GM23338 (cell line): Measurements from ENCODE around the gene TBK1. TPM values are rescaled to one million over a fixed set of nuclear protein-coding genes. Genes with fewer than 3 reads are reported as not detected.

ENCODE experiments used
- ATAC-seq: fragments of 200-7000 bp; cut with Tn5 transposase; 3 replicates; pipeline ENCODE4 v1.9.1; 2020
- DNase-seq: peaks from one replicate; pipeline ENCODE4 v3.0.0-alpha.2; 2015; ENCODE audit warnings: low spot score
- H2AFZ ChIP-seq: fragments of 200-600 bp; sonication (generic); 2 replicates; pipeline ENCODE4 v1.8.0; 2016; ENCODE audit warnings: antibody characterized with exemption, mild to moderate bottlenecking, moderate library complexity
- H3F3A ChIP-seq: fragments of 200-600 bp; sonication (generic); replicated peaks from 2 replicates; pipeline ENCODE4 v1.8.0; 2017; ENCODE audit warnings: antibody characterized with exemption, mixed run types, low read depth
- H3K27ac ChIP-seq: fragments of 200-600 bp; sonication (generic); 2 replicates; pipeline ENCODE4 v1.6.1; 2016; ENCODE audit warnings: low read depth
- H3K27me3 ChIP-seq: fragments of 200-600 bp; sonication (generic); 2 replicates; pipeline ENCODE4 v1.8.0; 2016; ENCODE audit warnings: mild to moderate bottlenecking, mixed run types, moderate library complexity; ENCODE audit not compliant: insufficient read depth
- H3K36me3 ChIP-seq: fragments of 200-600 bp; sonication (generic); 2 replicates; pipeline ENCODE4 v1.8.0; 2016; ENCODE audit warnings: mild to moderate bottlenecking; ENCODE audit not compliant: insufficient read depth
- H3K4me1 ChIP-seq: fragments of 200-600 bp; sonication (generic); 2 replicates; pipeline ENCODE4 v1.8.0; 2016; ENCODE audit warnings: mild to moderate bottlenecking, moderate library complexity; ENCODE audit not compliant: insufficient read depth
- H3K4me2 ChIP-seq: fragments of 200-600 bp; sonication (generic); 2 replicates; pipeline ENCODE4 v1.7.1; 2017; ENCODE audit warnings: mixed run types
- H3K4me3 ChIP-seq: fragments of 200-600 bp; sonication (generic); 2 replicates; pipeline ENCODE4 v1.6.1; 2016; ENCODE audit warnings: mixed run types
- H3K79me2 ChIP-seq: fragments of 200-600 bp; sonication (generic); replicated peaks from 2 replicates; pipeline ENCODE4 v1.8.0; 2017; ENCODE audit warnings: mild to moderate bottlenecking; ENCODE audit not compliant: insufficient read depth
- H3K9me2 ChIP-seq: fragments of 200-600 bp; sonication (generic); 2 replicates; pipeline ENCODE4 v1.8.0; 2017; ENCODE audit not compliant: insufficient read depth
- H4K20me1 ChIP-seq: fragments of 200-600 bp; sonication (generic); replicated peaks from 2 replicates; pipeline ENCODE4 v1.8.0; 2017; ENCODE audit warnings: mild to moderate bottlenecking; ENCODE audit not compliant: insufficient read depth
- H3K27ac Mint-ChIP-seq: 2 replicates; pipeline ENCODE4 v1.8.0; 2020; ENCODE audit warnings: inconsistent platforms, mild to moderate bottlenecking, moderate library complexity, mixed read lengths
- H3K27me3 Mint-ChIP-seq: 3 replicates; pipeline ENCODE4 v1.8.0; 2022; ENCODE audit warnings: low read depth, mild to moderate bottlenecking, moderate library complexity, mixed read lengths, inconsistent platforms; ENCODE audit not compliant: insufficient read depth, poor library complexity
- H3K36me3 Mint-ChIP-seq: 3 replicates; pipeline ENCODE4 v1.8.0; 2021; ENCODE audit warnings: low read depth, mild to moderate bottlenecking, inconsistent platforms, moderate library complexity, mixed read lengths
- H3K4me1 Mint-ChIP-seq: 3 replicates; pipeline ENCODE4 v1.8.0; 2020; ENCODE audit warnings: mild to moderate bottlenecking, inconsistent platforms, mixed read lengths
- H3K4me3 Mint-ChIP-seq: 3 replicates; pipeline ENCODE4 v1.8.0; 2021; ENCODE audit warnings: moderate library complexity, mild to moderate bottlenecking, inconsistent platforms, mixed read lengths
- H3K9me3 Mint-ChIP-seq: 3 replicates; pipeline ENCODE4 v1.8.0; 2020; ENCODE audit warnings: moderate library complexity, mild to moderate bottlenecking, inconsistent platforms, mixed read lengths
- CREB1 ChIP-seq: fragments of 250-450 bp; sonication (Bioruptor Pico); IDR thresholded peaks from 2 replicates; pipeline ENCODE4 v1.5.0; 2020; ENCODE audit warnings: low read depth, mild to moderate bottlenecking, moderate library complexity
- EZH2 ChIP-seq: fragments of 200-600 bp; sonication (generic); IDR thresholded peaks from one replicate; pipeline ENCODE4 v1.8.0; 2017; ENCODE audit warnings: antibody characterized with exemption, mild to moderate bottlenecking, low read depth; ENCODE audit not compliant: unreplicated experiment
- EZH2phosphoT487 ChIP-seq: fragments of 200-600 bp; sonication (generic); IDR thresholded peaks from one replicate; pipeline ENCODE4 v1.8.1; 2018; ENCODE audit warnings: antibody characterized with exemption; ENCODE audit not compliant: unreplicated experiment
- JUNB ChIP-seq: IDR thresholded peaks from one replicate; pipeline ENCODE4 v1.6.1; 2016; ENCODE audit warnings: antibody characterized with exemption; ENCODE audit not compliant: unreplicated experiment
- NANOG ChIP-seq: IDR thresholded peaks from 2 replicates; pipeline ENCODE4 v1.6.1; 2016; ENCODE audit warnings: antibody characterized with exemption, borderline replicate concordance
- POLR2AphosphoS5 ChIP-seq: IDR thresholded peaks from 2 replicates; pipeline ENCODE4 v1.6.1; 2016; ENCODE audit warnings: antibody characterized with exemption, low read depth
- STAT1 ChIP-seq: IDR thresholded peaks from one replicate; pipeline ENCODE4 v1.6.1; 2016; ENCODE audit warnings: antibody characterized with exemption; ENCODE audit not compliant: unreplicated experiment
- ZNF114 ChIP-seq: fragments of 250-450 bp; sonication (Bioruptor Pico); IDR thresholded peaks from 2 replicates; pipeline ENCODE4 v1.5.0; 2020; ENCODE audit warnings: mild to moderate bottlenecking, moderate library complexity
- ZNF331 ChIP-seq: fragments of 250-450 bp; sonication (Bioruptor Pico); IDR thresholded peaks from 2 replicates; pipeline ENCODE4 v1.5.0; 2020; ENCODE audit warnings: low read depth, mild to moderate bottlenecking, moderate library complexity
- polyA plus RNA-seq: library from polyadenylated mRNA; unstranded; fragments of >200 nt; fragmentation: Nextera tagmentation; extraction: Ambion mirVana; gene quantifications from 2 replicates; pipeline ENCODE4 v1.2.1, GENCODE V29; 2016
- total RNA-seq: library from RNA; depleted of rRNA; stranded (reverse); fragments of >200 nt; shearing (Covaris generic); gene quantifications from 2 replicates; pipeline ENCODE4 v1.2.3, GENCODE V29; 2014
- TF ChIP-seq, protein P1 (sequence below): IDR thresholded peaks from one replicate; pipeline ENCODE4 v1.6.1; 2018; ENCODE audit warnings: antibody characterized with exemption; ENCODE audit not compliant: unreplicated experiment
- TF ChIP-seq, protein P2 (sequence below), 2 experiments: fragments of 200-600 bp in 1 of 2; sonication (generic) in 1 of 2; conservative IDR thresholded peaks; 2 replicates each; pipeline versions ENCODE4 v1.5.1 to v1.6.1; 2016 to 2017; ENCODE audit warnings: antibody characterized with exemption in 2 of 2, low read depth in 2 of 2, mild to moderate bottlenecking in 2 of 2, moderate library complexity in 1 of 2
- TF ChIP-seq, protein P3 (sequence below): IDR thresholded peaks from 2 replicates; pipeline ENCODE4 v1.6.1; 2016; ENCODE audit warnings: antibody characterized with exemption

TBK1 gene
- total and polyA plus RNA-seq, 2 experiments from 2014 or later: 21.7 to 29.9 TPM

DNA sequence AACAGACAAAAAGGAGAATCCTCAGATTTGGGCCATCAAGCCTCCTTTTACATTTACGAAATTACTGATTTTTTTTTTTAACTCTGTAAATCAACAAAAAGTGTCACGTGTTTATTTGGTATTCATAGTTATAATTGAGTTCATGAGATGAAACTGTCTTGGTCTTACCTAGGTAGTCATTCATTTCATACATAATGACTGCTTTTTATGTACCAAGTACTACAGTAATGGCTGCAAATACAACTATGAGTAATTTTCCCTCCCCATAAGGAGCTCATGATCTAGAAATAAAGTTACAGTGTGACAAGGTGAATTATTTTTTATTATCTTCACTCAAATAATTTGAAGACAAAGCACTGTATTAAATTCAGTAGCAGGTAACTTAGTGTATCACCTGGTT lies 6.4 kb upstream of the TBK1 start:
- Histone ChIP-seq H3K27me3 (no peaks in the 10 kb centered on the region), H3K36me3 (peaks cover 72% of the 10 kb centered on the region), H3F3A (peaks cover 11% of the 10 kb centered on the region; the same call in 1 of the 2 replicates), H4K20me1 (no peaks in the 10 kb centered on the region; the same call in 1 of the 2 replicates), H3K4me2 (no peak overlapping the region), H3K4me3 (no peak overlapping the region), H3K79me2 (0 out of 2 replicates have a peak, but pooled peaks cover 7% of the 10 kb centered on the region), H3K27ac (no peak overlapping the region), H2AFZ (no peak overlapping the region), H3K9me2 (no peaks in the 10 kb centered on the region), H3K4me1 (peaks cover 5% of the 10 kb centered on the region)
- no peak for ATAC-seq
- H3K4me1 Mint-ChIP-seq: peaks cover 5% of the 10 kb centered on the region
- H3K9me3 Mint-ChIP-seq: no peaks in the 10 kb centered on the region; the same call in 2 of the 3 replicates
- DNase-seq: no peak
- H3K4me3 Mint-ChIP-seq: no peak overlapping the region
- peaks cover 5% of the 10 kb centered on the region for H3K27me3 Mint-ChIP-seq
- no peak overlapping the region for H3K27ac Mint-ChIP-seq
- H3K36me3 Mint-ChIP-seq: peaks cover 87% of the 10 kb centered on the region
- TF ChIP-seq STAT1 (no peak), EZH2 (no peak)

DNA sequence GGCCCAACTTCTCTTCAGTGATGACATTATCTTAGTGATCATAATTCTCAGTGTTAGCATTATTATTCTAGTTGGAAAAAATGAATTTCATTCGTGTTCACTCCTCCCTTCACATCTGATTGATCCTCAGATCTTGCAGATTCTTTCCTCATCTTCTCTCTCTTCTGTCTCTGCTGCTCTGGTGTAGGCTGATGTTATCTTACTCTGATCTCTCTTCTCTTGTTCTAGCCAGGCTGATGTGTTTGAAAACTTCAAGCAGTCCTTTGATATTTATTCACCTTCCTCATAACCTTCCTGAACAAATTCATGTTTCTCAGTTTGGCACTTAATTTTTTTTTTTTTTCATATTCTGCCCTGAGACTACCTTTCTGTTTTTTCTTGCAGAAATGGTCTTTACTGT lies 5.6 kb upstream of the TBK1 start:
- ATAC-seq: no peak
- no peak overlapping the region for H3K4me2 ChIP-seq
- H3K79me2 ChIP-seq: 0 out of 2 replicates have a peak, but pooled peaks cover 7% of the 10 kb centered on the region
- no peak overlapping the region for H2AFZ ChIP-seq
- H3F3A ChIP-seq: peaks cover 11% of the 10 kb centered on the region; the same call in 1 of the 2 replicates
- H3K27ac ChIP-seq: no peak overlapping the region
- Mint-ChIP-seq H3K27me3 (peaks cover 5% of the 10 kb centered on the region), H3K9me3 (no peaks in the 10 kb centered on the region; the same call in 2 of the 3 replicates), H3K4me3 (no peak overlapping the region), H3K36me3 (peaks cover 79% of the 10 kb centered on the region), H3K27ac (no peak overlapping the region), H3K4me1 (peaks cover 12% of the 10 kb centered on the region)
- no peak overlapping the region for H3K4me3 ChIP-seq
- H3K27me3 ChIP-seq: no peaks in the 10 kb centered on the region
- peaks cover 10% of the 10 kb centered on the region for H3K4me1 ChIP-seq
- H3K9me2 ChIP-seq: no peaks in the 10 kb centered on the region
- peaks cover 69% of the 10 kb centered on the region for H3K36me3 ChIP-seq
- no peaks in the 10 kb centered on the region; the same call in 1 of the 2 replicates for H4K20me1 ChIP-seq
- no peak for DNase-seq
- TF ChIP-seq ZNF114 (CRISPR knock-in tag) (no peak), EZH2phosphoT487 (no peak), CREB1 (CRISPR knock-in tag) (no peak), ZNF331 (CRISPR knock-in tag) (no peak), EZH2 (no peak), STAT1 (no peak), NANOG (no peak), POLR2AphosphoS5 (no peak), JUNB (no peak)
- TF ChIP-seq, protein P1, sequence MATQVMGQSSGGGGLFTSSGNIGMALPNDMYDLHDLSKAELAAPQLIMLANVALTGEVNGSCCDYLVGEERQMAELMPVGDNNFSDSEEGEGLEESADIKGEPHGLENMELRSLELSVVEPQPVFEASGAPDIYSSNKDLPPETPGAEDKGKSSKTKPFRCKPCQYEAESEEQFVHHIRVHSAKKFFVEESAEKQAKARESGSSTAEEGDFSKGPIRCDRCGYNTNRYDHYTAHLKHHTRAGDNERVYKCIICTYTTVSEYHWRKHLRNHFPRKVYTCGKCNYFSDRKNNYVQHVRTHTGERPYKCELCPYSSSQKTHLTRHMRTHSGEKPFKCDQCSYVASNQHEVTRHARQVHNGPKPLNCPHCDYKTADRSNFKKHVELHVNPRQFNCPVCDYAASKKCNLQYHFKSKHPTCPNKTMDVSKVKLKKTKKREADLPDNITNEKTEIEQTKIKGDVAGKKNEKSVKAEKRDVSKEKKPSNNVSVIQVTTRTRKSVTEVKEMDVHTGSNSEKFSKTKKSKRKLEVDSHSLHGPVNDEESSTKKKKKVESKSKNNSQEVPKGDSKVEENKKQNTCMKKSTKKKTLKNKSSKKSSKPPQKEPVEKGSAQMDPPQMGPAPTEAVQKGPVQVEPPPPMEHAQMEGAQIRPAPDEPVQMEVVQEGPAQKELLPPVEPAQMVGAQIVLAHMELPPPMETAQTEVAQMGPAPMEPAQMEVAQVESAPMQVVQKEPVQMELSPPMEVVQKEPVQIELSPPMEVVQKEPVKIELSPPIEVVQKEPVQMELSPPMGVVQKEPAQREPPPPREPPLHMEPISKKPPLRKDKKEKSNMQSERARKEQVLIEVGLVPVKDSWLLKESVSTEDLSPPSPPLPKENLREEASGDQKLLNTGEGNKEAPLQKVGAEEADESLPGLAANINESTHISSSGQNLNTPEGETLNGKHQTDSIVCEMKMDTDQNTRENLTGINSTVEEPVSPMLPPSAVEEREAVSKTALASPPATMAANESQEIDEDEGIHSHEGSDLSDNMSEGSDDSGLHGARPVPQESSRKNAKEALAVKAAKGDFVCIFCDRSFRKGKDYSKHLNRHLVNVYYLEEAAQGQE: no peak
- TF ChIP-seq, protein P2, sequence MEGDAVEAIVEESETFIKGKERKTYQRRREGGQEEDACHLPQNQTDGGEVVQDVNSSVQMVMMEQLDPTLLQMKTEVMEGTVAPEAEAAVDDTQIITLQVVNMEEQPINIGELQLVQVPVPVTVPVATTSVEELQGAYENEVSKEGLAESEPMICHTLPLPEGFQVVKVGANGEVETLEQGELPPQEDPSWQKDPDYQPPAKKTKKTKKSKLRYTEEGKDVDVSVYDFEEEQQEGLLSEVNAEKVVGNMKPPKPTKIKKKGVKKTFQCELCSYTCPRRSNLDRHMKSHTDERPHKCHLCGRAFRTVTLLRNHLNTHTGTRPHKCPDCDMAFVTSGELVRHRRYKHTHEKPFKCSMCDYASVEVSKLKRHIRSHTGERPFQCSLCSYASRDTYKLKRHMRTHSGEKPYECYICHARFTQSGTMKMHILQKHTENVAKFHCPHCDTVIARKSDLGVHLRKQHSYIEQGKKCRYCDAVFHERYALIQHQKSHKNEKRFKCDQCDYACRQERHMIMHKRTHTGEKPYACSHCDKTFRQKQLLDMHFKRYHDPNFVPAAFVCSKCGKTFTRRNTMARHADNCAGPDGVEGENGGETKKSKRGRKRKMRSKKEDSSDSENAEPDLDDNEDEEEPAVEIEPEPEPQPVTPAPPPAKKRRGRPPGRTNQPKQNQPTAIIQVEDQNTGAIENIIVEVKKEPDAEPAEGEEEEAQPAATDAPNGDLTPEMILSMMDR (conservative IDR thresholded peaks at IDR 0.05; ENCODE audit: low read depth in 2 of 2): no peak
- TF ChIP-seq, protein P3, sequence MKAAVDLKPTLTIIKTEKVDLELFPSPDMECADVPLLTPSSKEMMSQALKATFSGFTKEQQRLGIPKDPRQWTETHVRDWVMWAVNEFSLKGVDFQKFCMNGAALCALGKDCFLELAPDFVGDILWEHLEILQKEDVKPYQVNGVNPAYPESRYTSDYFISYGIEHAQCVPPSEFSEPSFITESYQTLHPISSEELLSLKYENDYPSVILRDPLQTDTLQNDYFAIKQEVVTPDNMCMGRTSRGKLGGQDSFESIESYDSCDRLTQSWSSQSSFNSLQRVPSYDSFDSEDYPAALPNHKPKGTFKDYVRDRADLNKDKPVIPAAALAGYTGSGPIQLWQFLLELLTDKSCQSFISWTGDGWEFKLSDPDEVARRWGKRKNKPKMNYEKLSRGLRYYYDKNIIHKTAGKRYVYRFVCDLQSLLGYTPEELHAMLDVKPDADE: no peak
